Endothelial cell of umbilical vein (primary cell): ENCODE results near the gene NINL. TPM values are rescaled to one million over a fixed set of nuclear protein-coding genes. Genes with fewer than 3 reads are reported as not detected.

ENCODE experiments used
- BruUV-seq: library from RNA; stranded (reverse); fragments of 400-500 nt; replicated peaks from 2 replicates; lab custom pipeline; 2021; lab: Mats Ljungman, UMichigan
- CTCF ChIA-PET: fragments of 300-600, 350-600 bp; sonication (Branson Sonifier 250); formaldehyde crosslinking; loops from one replicate; lab custom pipeline; 2021; ENCODE audit warnings: antibody characterized with exemption, inconsistent platforms; lab: Charles Lee
- POLR2A ChIA-PET: fragments of 300-600, 350-600 bp; sonication (Branson Sonifier 250); formaldehyde crosslinking; loops from one replicate; lab custom pipeline; 2021; ENCODE audit warnings: antibody characterized with exemption, inconsistent platforms; lab: Charles Lee
- DNase-seq: peaks from one replicate; pipeline ENCODE4 v3.0.0-alpha.2; 2011; ENCODE audit warnings: low read depth, low spot score
- FAIRE-seq: peaks from 2 replicates; lab custom pipeline; 2011; peaks lifted over from hg19 to GRCh38; lab: Jason Lieb, UNC
- H2AFZ ChIP-seq: 2 replicates; pipeline ENCODE4 v1.6.0; 2012; ENCODE audit warnings: low read depth, low read length, control low read depth, inconsistent platforms
- H3K27ac ChIP-seq: 2 replicates; pipeline ENCODE4 v1.5.1; 2011; ENCODE audit warnings: low read depth, mild to moderate bottlenecking, control low read depth, low read length, moderate library complexity; ENCODE audit not compliant: insufficient read depth
- H3K27me3 ChIP-seq, 2 experiments: 2 replicates each; pipeline versions ENCODE4 v1.6.0 to v1.6.1; 2011; ENCODE audit warnings: low read length in 2 of 2, mixed read lengths in 1 of 2; ENCODE audit not compliant: control insufficient read depth in 2 of 2, insufficient read depth in 2 of 2
- H3K36me3 ChIP-seq, 2 experiments: 2 replicates in 1 of 2; 3 replicates in 1 of 2; pipeline ENCODE4 v1.5.1; 2011; ENCODE audit warnings: low read length in 2 of 2, mild to moderate bottlenecking in 1 of 2, moderate library complexity in 1 of 2; ENCODE audit not compliant: control insufficient read depth in 2 of 2, insufficient read depth in 2 of 2; ENCODE audit errors: extremely low read depth in 1 of 2
- H3K4me1 ChIP-seq: 3 replicates; pipeline ENCODE4 v1.5.1; 2011; ENCODE audit warnings: mild to moderate bottlenecking, low read length; ENCODE audit not compliant: control insufficient read depth, insufficient read depth; ENCODE audit errors: extremely low read depth
- H3K4me2 ChIP-seq: 2 replicates; pipeline ENCODE4 v1.6.1; 2011; ENCODE audit warnings: low read length, control low read depth, mixed read lengths; ENCODE audit not compliant: insufficient read depth
- H3K4me3 ChIP-seq, 3 experiments: fragments of 200-600 bp in 1 of 3; sonication (generic), shearing (Covaris generic) in 1 of 3; replicated peaks in 1 of 3; 2 replicates each; pipeline ENCODE4 v1.5.1; 2011 to 2016; ENCODE audit warnings: control low read depth in 3 of 3, low read length in 3 of 3, mild to moderate bottlenecking in 2 of 3, inconsistent platforms in 1 of 3, low read depth in 1 of 3, moderate library complexity in 1 of 3; ENCODE audit not compliant: insufficient read depth in 1 of 3
- H3K79me2 ChIP-seq: 2 replicates; pipeline ENCODE4 v1.6.0; 2012; ENCODE audit warnings: low read length, inconsistent platforms; ENCODE audit not compliant: control insufficient read depth, insufficient read depth
- H3K9ac ChIP-seq: replicated peaks from 2 replicates; pipeline ENCODE3; 2011; ENCODE audit warnings: low read length, control low read depth; ENCODE audit not compliant: insufficient read depth; ENCODE audit errors: extremely low read depth
- H3K9me1 ChIP-seq: replicated peaks from 3 replicates; pipeline ENCODE4 v1.6.0; 2011; ENCODE audit warnings: mild to moderate bottlenecking, low read length; ENCODE audit not compliant: control insufficient read depth, insufficient read depth; ENCODE audit errors: extremely low read depth
- H3K9me3 ChIP-seq: replicated peaks from 2 replicates; pipeline ENCODE4 v1.5.1; 2012; ENCODE audit warnings: low read length, inconsistent platforms; ENCODE audit not compliant: control insufficient read depth, insufficient read depth
- H4K20me1 ChIP-seq: replicated peaks from 2 replicates; pipeline ENCODE3; 2011; ENCODE audit warnings: mild to moderate bottlenecking, low read length; ENCODE audit not compliant: control insufficient read depth, insufficient read depth; ENCODE audit errors: extremely low read depth
- EZH2 ChIP-seq: IDR thresholded peaks from 2 replicates; pipeline ENCODE4 v1.6.1; 2012; ENCODE audit warnings: borderline replicate concordance, low read depth, mild to moderate bottlenecking, moderate library complexity, low read length, inconsistent platforms; ENCODE audit not compliant: severe bottlenecking
- FOS ChIP-seq: IDR thresholded peaks from 2 replicates; pipeline ENCODE4 v1.6.1; 2011; ENCODE audit warnings: mild to moderate bottlenecking, low read length, moderate library complexity, borderline replicate concordance; ENCODE audit not compliant: insufficient read depth
- GATA2 ChIP-seq: IDR thresholded peaks from 2 replicates; pipeline ENCODE4 v1.7.0; 2011; ENCODE audit warnings: low read depth, mild to moderate bottlenecking, moderate library complexity, mixed read lengths, low read length; ENCODE audit not compliant: insufficient read length, insufficient read depth
- JUN ChIP-seq: IDR thresholded peaks from 2 replicates; pipeline ENCODE4 v1.6.1; 2011; ENCODE audit warnings: borderline replicate concordance, low read depth; ENCODE audit not compliant: insufficient read length, insufficient read depth
- MYC ChIP-seq: IDR thresholded peaks from one replicate; pipeline ENCODE4 v1.6.1; 2011; ENCODE audit warnings: mild to moderate bottlenecking, low read depth, low read length
- POLR2A ChIP-seq: IDR thresholded peaks from 2 replicates; pipeline ENCODE4 v1.6.1; 2012; ENCODE audit warnings: low read depth, mild to moderate bottlenecking, control low read depth, low read length
- POLR2AphosphoS5 ChIP-seq: IDR thresholded peaks from 2 replicates; pipeline ENCODE4 v1.6.1; 2012; ENCODE audit warnings: low read depth, mild to moderate bottlenecking, control low read depth, low read length, moderate library complexity; ENCODE audit not compliant: insufficient read depth
- dilution Hi-C: fragments of 300-500 bp; cut with MboI; formaldehyde crosslinking; loops from one replicate; pipeline ENCODE4 v1.15.0; 2019; ENCODE audit warnings: low sequenced_read_pairs; ENCODE audit not compliant: extremely low pct_ligation_motif_present
- intact Hi-C: fragments of 100-400 bp; cut with micrococcal nuclease; formaldehyde crosslinking; loops from one replicate; pipeline ENCODE4 v1.10.0; 2022
- polyA plus RNA-seq, 4 experiments: library from polyadenylated mRNA; depleted of rRNA in 3 of 4; stranded (reverse) in 3 of 4; unstranded in 1 of 4; fragments of >200 nt; gene quantifications; 2 replicates each; pipeline versions ENCODE4 v1.2.1 to v1.2.3, GENCODE V29; 2011 to 2012; ENCODE audit warnings: missing spikeins in 1 of 4
- total RNA-seq: library from RNA; stranded (reverse); gene quantifications from 2 replicates; pipeline ENCODE4 v1.2.3, GENCODE V29; 2021
- TF ChIP-seq, protein P1 (sequence below), 2 donors: IDR thresholded peaks; 1 replicate in 1 of 2; 2 replicates in 1 of 2; pipeline ENCODE4 v1.5.1; 2011; ENCODE audit warnings: low read length in 2 of 2, mild to moderate bottlenecking in 2 of 2, moderate library complexity in 2 of 2, control low read depth in 1 of 2, inconsistent platforms in 1 of 2, low read depth in 1 of 2; ENCODE audit not compliant: insufficient read depth in 1 of 2; ENCODE audit errors: extremely low read depth in 1 of 2
- TF ChIP-seq, protein P2 (sequence below): IDR thresholded peaks from 2 replicates; pipeline ENCODE4 v1.6.1; 2011; ENCODE audit not compliant: insufficient read depth, insufficient read length

Gene NINL
- total and polyA plus RNA-seq, 2 donors (not counting 3 experiments of a cell fraction or from before 2014, with no cell fraction given), result 13.2 to 25.5 TPM

DNA sequence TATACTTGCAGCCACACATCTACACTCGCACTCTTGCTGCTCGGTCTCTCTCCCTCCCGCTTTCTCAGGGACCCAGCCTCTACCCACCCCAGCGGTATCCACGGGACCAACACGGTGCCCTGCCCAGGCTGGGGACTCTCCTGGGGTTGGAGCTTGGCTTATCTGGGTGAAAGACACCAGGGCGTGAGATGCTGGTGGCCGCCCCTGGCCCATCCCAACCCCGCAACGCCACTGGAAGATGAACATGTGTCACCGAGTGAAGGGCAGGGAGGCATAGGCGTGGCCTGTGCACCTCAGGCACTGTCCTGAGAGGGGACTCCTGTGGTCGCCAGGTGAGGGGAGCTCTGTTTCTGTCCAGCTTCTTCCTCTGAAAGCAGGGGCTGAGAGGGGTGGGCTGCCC lies 47.4 kb downstream of the NINL start:
- no peak overlapping the region for H3K9ac ChIP-seq
- no peaks in the 10 kb centered on the region for H4K20me1 ChIP-seq
- H3K4me1 ChIP-seq, result peaks cover 11% of the 10 kb centered on the region
- no peaks in the 10 kb centered on the region for H3K9me3 ChIP-seq
- H3K9me1 ChIP-seq, result no peaks in the 10 kb centered on the region
- no peak overlapping the region for H2AFZ ChIP-seq
- BruUV-seq, result no TSS peak
- no peak overlapping the region for H3K4me2 ChIP-seq
- H3K36me3 ChIP-seq, result peaks cover 0 to 3% of the 10 kb centered on the region in 2 experiments
- intact Hi-C loops (no loop called here), dilution Hi-C loops (no loop called here)
- no peaks in the 10 kb centered on the region for H3K79me2 ChIP-seq
- TF ChIP-seq FOS (no peak), JUN (no peak), MYC (no peak), POLR2A (no peak), POLR2AphosphoS5 (no peak), EZH2 (no peak), GATA2 (no peak)
- TF ChIP-seq, protein P1, sequence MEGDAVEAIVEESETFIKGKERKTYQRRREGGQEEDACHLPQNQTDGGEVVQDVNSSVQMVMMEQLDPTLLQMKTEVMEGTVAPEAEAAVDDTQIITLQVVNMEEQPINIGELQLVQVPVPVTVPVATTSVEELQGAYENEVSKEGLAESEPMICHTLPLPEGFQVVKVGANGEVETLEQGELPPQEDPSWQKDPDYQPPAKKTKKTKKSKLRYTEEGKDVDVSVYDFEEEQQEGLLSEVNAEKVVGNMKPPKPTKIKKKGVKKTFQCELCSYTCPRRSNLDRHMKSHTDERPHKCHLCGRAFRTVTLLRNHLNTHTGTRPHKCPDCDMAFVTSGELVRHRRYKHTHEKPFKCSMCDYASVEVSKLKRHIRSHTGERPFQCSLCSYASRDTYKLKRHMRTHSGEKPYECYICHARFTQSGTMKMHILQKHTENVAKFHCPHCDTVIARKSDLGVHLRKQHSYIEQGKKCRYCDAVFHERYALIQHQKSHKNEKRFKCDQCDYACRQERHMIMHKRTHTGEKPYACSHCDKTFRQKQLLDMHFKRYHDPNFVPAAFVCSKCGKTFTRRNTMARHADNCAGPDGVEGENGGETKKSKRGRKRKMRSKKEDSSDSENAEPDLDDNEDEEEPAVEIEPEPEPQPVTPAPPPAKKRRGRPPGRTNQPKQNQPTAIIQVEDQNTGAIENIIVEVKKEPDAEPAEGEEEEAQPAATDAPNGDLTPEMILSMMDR (IDR thresholded peaks at IDR 0.05; ENCODE audit: extremely low read depth in 1 of 2, insufficient read depth in 1 of 2, low read depth in 1 of 2, low read length in 2 of 2), result no peak
- TF ChIP-seq, protein P2, sequence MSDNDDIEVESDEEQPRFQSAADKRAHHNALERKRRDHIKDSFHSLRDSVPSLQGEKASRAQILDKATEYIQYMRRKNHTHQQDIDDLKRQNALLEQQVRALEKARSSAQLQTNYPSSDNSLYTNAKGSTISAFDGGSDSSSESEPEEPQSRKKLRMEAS, result no peak
- POLR2A ChIA-PET, result no interaction called here
- H3K4me3 ChIP-seq, result no peak overlapping the region
- H3K27me3 ChIP-seq, result no peaks in the 10 kb centered on the region
- FAIRE-seq (no peak), DNase-seq (no peak)
- CTCF ChIA-PET, result no interaction called here
- no peak overlapping the region for H3K27ac ChIP-seq
